ENCODE results near the gene SPATS1.
"Not testable (repeated sequence)": the region's sequence is repeated elsewhere in the genome, so short reads cannot be mapped to it uniquely, and the experiment has no call there.

The SPATS1 gene

GRCh38 chr6:44312901-44313788 is 29.3 kb upstream of the SPATS1 start, which contains the start of gene AARS2:
TSS of gene AARS2 (minus strand) at chr6:44313347. CDS start at chr6:44313323, 24 bp downstream.
- DNase-seq: peak; percentile 83

- DNase-seq: not testable (repeated sequence)
These were observed 27.8 kb upstream of the SPATS1 start for GRCh38 chr6:44314657-44315056.

- no peak for DNase-seq
These were observed 26.9 kb upstream of the SPATS1 start for GRCh38 chr6:44315516-44315915.

- no peak for DNase-seq
These were observed 26.5 kb upstream of the SPATS1 start for GRCh38 chr6:44315951-44316350.

GRCh38 chr6:44316481-44316880 is 26.0 kb upstream of the SPATS1 start:
- DNase-seq: no peak

GRCh38 chr6:44317136-44317631 is 25.3 kb upstream of the SPATS1 start:
- DNase-seq: not testable (repeated sequence)

GRCh38 chr6:44321210-44321609 is 21.2 kb upstream of the SPATS1 start:
- no peak for DNase-seq

GRCh38 chr6:44327096-44327495 is 15.4 kb upstream of the SPATS1 start:
- DNase-seq: no peak

- no peak for DNase-seq
These were observed 14.7 kb upstream of the SPATS1 start for GRCh38 chr6:44327760-44328159.

GRCh38 chr6:44328203-44328602 is 14.2 kb upstream of the SPATS1 start:
- not testable (repeated sequence) for DNase-seq

GRCh38 chr6:44329858-44330257 is 12.6 kb upstream of the SPATS1 start:
- DNase-seq: no peak

GRCh38 chr6:44332585-44332984 is 9.9 kb upstream of the SPATS1 start:
- no peak for DNase-seq

GRCh38 chr6:44333273-44333919 is 9.1 kb upstream of the SPATS1 start:
- no peak for DNase-seq

- DNase-seq: no peak
These were observed 8.5 kb upstream of the SPATS1 start for GRCh38 chr6:44333942-44334341.

GRCh38 chr6:44335631-44336030 is 6.8 kb upstream of the SPATS1 start:
- DNase-seq: no peak

- DNase-seq: peak; percentile 36
These were observed 4.0 kb upstream of the SPATS1 start for GRCh38 chr6:44338228-44339122.

- DNase-seq: no peak
These were observed 3.1 kb upstream of the SPATS1 start for GRCh38 chr6:44339301-44339700.

GRCh38 chr6:44339763-44340625 is 2.5 kb upstream of the SPATS1 start:
- no peak for DNase-seq

GRCh38 chr6:44341095-44341890 is 1.2 kb upstream of the SPATS1 start:
- no peak for DNase-seq

GRCh38 chr6:44342052-44342451 is 398 bp upstream of the SPATS1 start:
- DNase-seq: no peak

- DNase-seq: not testable (repeated sequence)
These were observed 4.4 kb downstream of the SPATS1 start for GRCh38 chr6:44346818-44347217.

All from GDM1 (cell line).